Measurements from ENCODE around the gene CHSY1. TPM values are rescaled to one million over a fixed set of nuclear protein-coding genes. Genes with fewer than 3 reads are reported as not detected.

Gene CHSY1
- total and polyA plus RNA-seq, 7 experiments from 2014 or later = 0.78 to 47.0 (median 8.9) TPM

DNA sequence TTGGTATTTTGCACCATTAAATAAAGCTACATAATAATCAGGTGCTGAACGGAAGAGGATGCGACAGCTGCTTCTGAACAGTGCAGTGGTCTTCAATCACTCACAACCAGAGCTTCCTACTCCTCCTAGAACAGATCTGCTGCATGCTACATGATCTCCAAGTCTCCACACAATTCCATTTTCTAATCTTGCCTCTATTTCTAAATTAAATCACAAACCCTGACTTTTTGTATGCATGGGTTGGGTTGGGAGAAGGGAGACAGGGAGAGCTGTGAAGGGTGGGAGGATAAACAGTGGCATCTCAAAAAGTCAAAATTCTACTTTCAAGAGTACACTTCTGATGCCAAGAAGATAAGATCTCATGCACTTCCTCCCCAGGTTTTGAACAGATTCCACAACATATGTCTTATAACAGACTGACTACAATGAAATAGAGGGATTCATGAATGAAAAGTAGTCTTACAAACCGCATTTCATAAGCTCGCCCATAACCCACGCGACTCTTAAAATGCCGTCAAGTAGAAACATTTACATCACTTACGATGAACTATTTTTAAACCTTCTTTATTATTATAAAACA is 57.2 kb downstream of the CHSY1 start:
- H3K36me3 Mint-ChIP-seq = peaks cover 0 to 4% (median 0%) of the 10 kb centered on the region in 5 donors
- no peaks in the 10 kb centered on the region for H3K27me3 Mint-ChIP-seq
- CTCF ChIA-PET = no interaction called here
- POLR2A ChIA-PET = interaction anchor here (0.8 to 1.9 kb wide), 2 partner anchors 8 to 10 kb away, joined by 3 to 6 read pairs; no protein-coding TSS in a partner anchor
- intact Hi-C loops (cut with micrococcal nuclease) = no loop called here
- no peaks in the 10 kb centered on the region for H3K36me3 ChIP-seq (ENCODE audit: control insufficient read depth in 2 of 3, insufficient read depth in 3 of 3, low read length in 3 of 3)
- DNase-seq = peak in 5 of 9 donors; percentile 14 to 35 (median 20)
- H3K4me3 ChIP-seq (ENCODE audit: low read length) = no peak overlapping the region
- peak overlapping the region in 7 of 9 donors; percentile 3 to 47 (median 10) for H3K27ac Mint-ChIP-seq
- no peaks in the 10 kb centered on the region for H3K27me3 ChIP-seq (ENCODE audit: control insufficient read depth in 2 of 2, insufficient read depth in 2 of 2, low read length in 2 of 2)
- peak; percentile 50 for ATAC-seq
- H3K9me3 ChIP-seq (ENCODE audit: control insufficient read depth in 2 of 3, low read length in 3 of 3) = no peaks in the 10 kb centered on the region
- H3K9me3 Mint-ChIP-seq = no peaks in the 10 kb centered on the region
- H3K4me1 ChIP-seq (ENCODE audit: control insufficient read depth in 2 of 2, insufficient read depth in 2 of 2, low read length in 2 of 2) = peaks cover 14 to 25% of the 10 kb centered on the region in 2 donors
- peak overlapping the region; percentile 13 to 76 (median 63) for H3K4me3 Mint-ChIP-seq
- peaks cover 47 to 84% (median 69%) of the 10 kb centered on the region in 7 donors for H3K4me1 Mint-ChIP-seq
- H3K27ac ChIP-seq (ENCODE audit: low read depth, low read length) = no peak overlapping the region

DNA sequence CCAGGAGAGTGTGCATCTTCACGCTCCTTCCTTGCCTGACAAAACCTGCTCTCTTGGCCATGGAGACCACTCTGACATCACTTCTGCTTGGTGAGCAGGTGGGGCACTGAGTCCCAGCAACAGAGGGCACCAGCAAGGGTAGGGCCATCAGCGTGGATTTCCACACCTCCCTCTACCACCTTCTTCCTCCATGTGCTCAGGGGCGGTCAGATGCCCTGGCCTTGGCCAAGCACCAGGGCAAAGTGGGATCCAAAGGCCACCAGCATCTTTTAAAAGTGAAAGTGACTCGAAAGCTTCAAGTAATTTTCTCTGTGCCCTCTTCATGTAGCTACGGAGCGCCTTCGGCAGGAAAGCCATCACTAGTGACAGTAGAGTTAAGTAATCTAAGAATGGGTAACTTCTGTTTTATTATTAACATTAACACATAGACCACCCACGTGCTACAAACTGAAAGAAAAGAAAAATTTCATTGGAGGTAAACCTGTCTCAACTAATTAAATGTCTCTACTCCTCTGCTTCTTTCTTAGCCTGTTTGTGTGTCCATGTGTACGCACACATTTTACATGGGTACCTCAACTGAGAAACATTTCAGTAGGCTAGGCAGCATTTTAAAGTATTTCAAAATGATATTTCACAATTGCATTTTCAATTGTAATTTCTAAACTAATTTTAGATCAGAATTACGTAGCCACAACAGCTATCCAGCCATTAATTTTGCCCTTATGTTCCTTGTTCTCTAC is 57.9 kb downstream of the CHSY1 start:
- no peaks in the 10 kb centered on the region for H3K27me3 Mint-ChIP-seq
- no peaks in the 10 kb centered on the region for H3K9me3 ChIP-seq (ENCODE audit: control insufficient read depth in 2 of 3, low read length in 3 of 3)
- no peaks in the 10 kb centered on the region for H3K9me3 Mint-ChIP-seq
- H3K36me3 ChIP-seq (ENCODE audit: control insufficient read depth in 2 of 3, insufficient read depth in 3 of 3, low read length in 3 of 3) = no peaks in the 10 kb centered on the region
- POLR2A ChIA-PET = interaction anchor here (0.8 kb wide), 1 partner anchor 9 kb away, joined by 3 read pairs; no protein-coding TSS in a partner anchor
- H3K27ac ChIP-seq (ENCODE audit: low read depth, low read length) = no peak overlapping the region
- ATAC-seq = peak; percentile 38
- peaks cover 50 to 83% (median 67%) of the 10 kb centered on the region in 7 donors for H3K4me1 Mint-ChIP-seq
- peak overlapping the region in 6 of 9 donors; percentile 3 to 55 (median 10) for H3K27ac Mint-ChIP-seq
- peak overlapping the region in 8 of 10 donors; percentile 38 to 76 (median 63) for H3K4me3 Mint-ChIP-seq
- intact Hi-C loops (cut with micrococcal nuclease) = no loop called here
- no peak for DNase-seq
- H3K27me3 ChIP-seq (ENCODE audit: control insufficient read depth in 2 of 2, insufficient read depth in 2 of 2, low read length in 2 of 2) = no peaks in the 10 kb centered on the region
- H3K36me3 Mint-ChIP-seq = peaks cover 0 to 4% (median 0%) of the 10 kb centered on the region in 5 donors
- H3K4me3 ChIP-seq (ENCODE audit: low read length) = no peak overlapping the region
- H3K4me1 ChIP-seq (ENCODE audit: control insufficient read depth in 2 of 2, insufficient read depth in 2 of 2, low read length in 2 of 2) = peaks cover 10 to 24% of the 10 kb centered on the region in 2 donors
- CTCF ChIA-PET = no interaction called here

DNA sequence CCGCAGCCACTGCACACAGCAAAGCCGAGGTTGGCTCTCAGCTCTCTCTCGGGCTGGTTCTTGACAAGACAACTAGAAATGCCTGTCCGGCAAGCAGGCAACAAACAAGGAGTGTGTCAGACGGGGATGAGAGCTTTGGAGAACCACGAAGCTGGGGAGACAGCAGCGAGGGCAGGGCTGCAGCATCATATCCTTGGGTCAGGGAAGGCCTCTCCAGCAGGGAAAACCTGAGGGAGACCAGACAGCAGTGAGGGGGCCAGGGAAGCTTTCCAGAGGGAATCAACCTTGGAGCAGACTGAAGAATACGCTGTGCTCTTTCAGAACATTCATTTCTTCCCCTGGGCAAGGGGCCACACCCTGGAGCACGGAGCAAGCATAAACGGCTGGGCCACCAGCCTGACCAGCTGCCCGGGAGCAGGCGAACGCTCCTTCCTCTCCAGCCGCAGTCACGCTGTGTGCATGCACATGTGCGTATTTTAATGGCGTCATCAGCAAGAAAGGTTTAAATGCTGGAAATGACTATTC is 58.7 kb downstream of the CHSY1 start:
- H3K9me3 ChIP-seq (ENCODE audit: control insufficient read depth in 2 of 3, low read length in 3 of 3) = no peaks in the 10 kb centered on the region
- Mint-ChIP-seq H3K4me1 (peaks cover 50 to 82% (median 65%) of the 10 kb centered on the region in 7 donors), H3K36me3 (peaks cover 0 to 5% (median 0%) of the 10 kb centered on the region in 5 donors), H3K4me3 (peak overlapping the region in 4 of 10 donors; percentile 23 to 63 (median 47)), H3K27me3 (no peaks in the 10 kb centered on the region), H3K9me3 (no peaks in the 10 kb centered on the region), H3K27ac (peak overlapping the region in 1 of 9 donors; percentile 56)
- ChIA-PET CTCF (no interaction called here), POLR2A (no interaction called here)
- H3K27ac ChIP-seq (ENCODE audit: low read depth, low read length) = no peak overlapping the region
- H3K27me3 ChIP-seq (ENCODE audit: control insufficient read depth in 2 of 2, insufficient read depth in 2 of 2, low read length in 2 of 2) = no peaks in the 10 kb centered on the region
- H3K4me1 ChIP-seq (ENCODE audit: control insufficient read depth in 2 of 2, insufficient read depth in 2 of 2, low read length in 2 of 2) = peaks cover 13 to 24% of the 10 kb centered on the region in 2 donors
- ATAC-seq = no peak
- intact Hi-C loops (cut with micrococcal nuclease) = no loop called here
- DNase-seq = no peak
- H3K4me3 ChIP-seq (ENCODE audit: low read length) = no peak overlapping the region
- H3K36me3 ChIP-seq (ENCODE audit: control insufficient read depth in 2 of 3, insufficient read depth in 3 of 3, low read length in 3 of 3) = no peaks in the 10 kb centered on the region

DNA sequence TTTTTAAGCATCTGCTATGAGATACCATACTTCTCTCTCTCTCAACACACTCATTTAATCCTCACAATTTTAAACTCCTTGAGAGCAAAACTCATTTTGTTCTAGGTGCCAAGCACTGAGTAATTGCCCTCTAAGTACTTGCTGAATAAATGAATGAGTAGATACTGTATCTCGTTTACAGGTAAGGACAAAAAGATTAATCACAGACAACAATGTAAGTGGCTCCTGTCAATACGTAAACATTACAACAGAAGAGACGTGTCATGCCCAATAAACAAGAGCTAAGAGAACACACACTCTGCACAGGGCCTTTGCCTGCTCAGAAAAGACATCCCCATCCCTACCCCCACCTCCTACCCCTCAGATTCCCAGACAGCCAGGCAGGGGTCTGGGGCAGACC is 59.8 kb downstream of the CHSY1 start:
- H3K27ac ChIP-seq (ENCODE audit: low read depth, low read length) = no peak overlapping the region
- H3K27ac Mint-ChIP-seq = peak overlapping the region in 3 of 9 donors; percentile 24 to 76 (median 75)
- no peaks in the 10 kb centered on the region for H3K27me3 ChIP-seq (ENCODE audit: control insufficient read depth in 2 of 2, insufficient read depth in 2 of 2, low read length in 2 of 2)
- no peak overlapping the region for H3K4me3 ChIP-seq (ENCODE audit: low read length)
- H3K27me3 Mint-ChIP-seq = no peaks in the 10 kb centered on the region
- no peak for ATAC-seq
- H3K4me1 Mint-ChIP-seq = peaks cover 50 to 80% (median 67%) of the 10 kb centered on the region in 7 donors
- DNase-seq = no peak
- H3K9me3 Mint-ChIP-seq = no peaks in the 10 kb centered on the region
- ChIA-PET CTCF (no interaction called here), POLR2A (no interaction called here)
- peaks cover 13 to 24% of the 10 kb centered on the region in 2 donors for H3K4me1 ChIP-seq (ENCODE audit: control insufficient read depth in 2 of 2, insufficient read depth in 2 of 2, low read length in 2 of 2)
- H3K36me3 ChIP-seq (ENCODE audit: control insufficient read depth in 2 of 3, insufficient read depth in 3 of 3, low read length in 3 of 3) = no peaks in the 10 kb centered on the region
- H3K9me3 ChIP-seq (ENCODE audit: control insufficient read depth in 2 of 3, low read length in 3 of 3) = no peaks in the 10 kb centered on the region
- intact Hi-C loops (cut with micrococcal nuclease) = no loop called here
- H3K4me3 Mint-ChIP-seq = peak overlapping the region in 4 of 10 donors; percentile 3 to 35 (median 10)
- peaks cover 0 to 9% (median 0%) of the 10 kb centered on the region in 5 donors for H3K36me3 Mint-ChIP-seq

DNA sequence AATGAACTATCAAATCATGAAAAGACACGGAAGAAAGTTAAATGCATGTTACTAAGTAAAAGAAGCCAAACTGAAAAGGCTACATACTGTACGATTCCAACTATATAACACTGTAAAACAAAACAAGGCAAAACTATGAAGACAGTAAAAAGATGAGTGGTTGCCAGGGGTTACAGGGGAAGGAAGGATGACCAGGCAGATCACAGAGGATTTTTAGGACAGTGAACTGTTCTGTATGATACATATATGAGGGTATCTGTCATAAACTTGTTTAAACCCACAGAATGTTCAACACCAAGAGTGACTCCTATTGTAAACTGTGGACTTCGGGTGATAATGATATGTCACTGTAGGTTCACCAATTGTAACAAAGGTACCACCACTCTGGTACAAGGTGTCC is 60.6 kb downstream of the CHSY1 start:
- no peaks in the 10 kb centered on the region for H3K27me3 Mint-ChIP-seq
- ChIA-PET POLR2A (no interaction called here), CTCF (no interaction called here)
- H3K9me3 Mint-ChIP-seq = no peaks in the 10 kb centered on the region
- no peak for DNase-seq
- H3K4me3 Mint-ChIP-seq = no peak overlapping the region
- no peak for ATAC-seq
- no peaks in the 10 kb centered on the region for H3K27me3 ChIP-seq (ENCODE audit: control insufficient read depth in 2 of 2, insufficient read depth in 2 of 2, low read length in 2 of 2)
- intact Hi-C loops (cut with micrococcal nuclease) = no loop called here
- H3K36me3 ChIP-seq (ENCODE audit: control insufficient read depth in 2 of 3, insufficient read depth in 3 of 3, low read length in 3 of 3) = no peaks in the 10 kb centered on the region
- H3K36me3 Mint-ChIP-seq = peaks cover 0 to 9% (median 3%) of the 10 kb centered on the region in 5 donors
- no peaks in the 10 kb centered on the region for H3K9me3 ChIP-seq (ENCODE audit: control insufficient read depth in 2 of 3, low read length in 3 of 3)
- H3K27ac Mint-ChIP-seq = peak overlapping the region in 1 of 9 donors; percentile 10
- peaks cover 13 to 24% of the 10 kb centered on the region in 2 donors for H3K4me1 ChIP-seq (ENCODE audit: control insufficient read depth in 2 of 2, insufficient read depth in 2 of 2, low read length in 2 of 2)
- no peak overlapping the region for H3K4me3 ChIP-seq (ENCODE audit: low read length)
- peaks cover 50 to 79% (median 63%) of the 10 kb centered on the region in 7 donors for H3K4me1 Mint-ChIP-seq
- no peak overlapping the region for H3K27ac ChIP-seq (ENCODE audit: low read depth, low read length)

DNA sequence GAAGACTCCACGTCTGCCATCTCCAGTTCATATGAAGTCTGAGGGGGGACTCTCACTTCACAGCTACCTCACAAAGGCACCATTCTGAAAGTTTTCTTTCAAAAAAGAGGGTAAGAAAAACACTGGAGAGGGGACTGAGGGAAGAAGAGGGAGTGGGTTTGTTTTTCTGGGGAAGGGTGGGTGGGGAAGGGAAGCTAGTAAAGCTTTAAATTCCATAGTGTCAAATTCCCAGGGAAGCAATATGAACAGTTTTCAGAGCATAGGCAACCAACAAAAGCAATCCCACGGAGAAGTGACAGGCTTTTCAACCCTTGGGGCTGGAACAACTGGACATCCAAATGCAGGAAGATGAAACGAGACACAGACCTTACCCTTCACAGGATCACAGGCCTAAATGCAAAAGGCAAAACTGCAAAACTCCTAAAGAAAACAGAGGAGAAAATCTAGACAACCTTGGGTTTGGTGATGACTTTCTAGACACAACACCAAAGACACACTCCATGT is 61.7 kb downstream of the CHSY1 start:
- peaks cover 0 to 9% (median 3%) of the 10 kb centered on the region in 5 donors for H3K36me3 Mint-ChIP-seq
- Histone ChIP-seq H3K4me1 (ENCODE audit: control insufficient read depth in 2 of 2, insufficient read depth in 2 of 2, low read length in 2 of 2) (peaks cover 13 to 24% of the 10 kb centered on the region in 2 donors), H3K9me3 (ENCODE audit: control insufficient read depth in 2 of 3, low read length in 3 of 3) (no peaks in the 10 kb centered on the region), H3K27ac (ENCODE audit: low read depth, low read length) (no peak overlapping the region), H3K4me3 (ENCODE audit: low read length) (no peak overlapping the region), H3K27me3 (ENCODE audit: control insufficient read depth in 2 of 2, insufficient read depth in 2 of 2, low read length in 2 of 2) (no peaks in the 10 kb centered on the region), H3K36me3 (ENCODE audit: control insufficient read depth in 2 of 3, insufficient read depth in 3 of 3, low read length in 3 of 3) (no peaks in the 10 kb centered on the region)
- no peak overlapping the region for H3K4me3 Mint-ChIP-seq
- no peaks in the 10 kb centered on the region for H3K27me3 Mint-ChIP-seq
- H3K4me1 Mint-ChIP-seq = peaks cover 50 to 78% (median 55%) of the 10 kb centered on the region in 7 donors
- ChIA-PET CTCF (interaction anchor here (0.5 kb wide), 1 partner anchor 87 kb away, joined by 3 read pairs; no protein-coding TSS in a partner anchor), POLR2A (no interaction called here)
- intact Hi-C loops (cut with micrococcal nuclease) = no loop called here
- H3K27ac Mint-ChIP-seq = peak overlapping the region in 2 of 9 donors; percentile 3 to 87
- H3K9me3 Mint-ChIP-seq = no peaks in the 10 kb centered on the region
- ATAC-seq = no peak
- DNase-seq = no peak

All from naive thymus-derived CD4-positive, alpha-beta T cell (primary cell).